Measurements from ENCODE around the gene ADGRF4.

Gene ADGRF4

DNA sequence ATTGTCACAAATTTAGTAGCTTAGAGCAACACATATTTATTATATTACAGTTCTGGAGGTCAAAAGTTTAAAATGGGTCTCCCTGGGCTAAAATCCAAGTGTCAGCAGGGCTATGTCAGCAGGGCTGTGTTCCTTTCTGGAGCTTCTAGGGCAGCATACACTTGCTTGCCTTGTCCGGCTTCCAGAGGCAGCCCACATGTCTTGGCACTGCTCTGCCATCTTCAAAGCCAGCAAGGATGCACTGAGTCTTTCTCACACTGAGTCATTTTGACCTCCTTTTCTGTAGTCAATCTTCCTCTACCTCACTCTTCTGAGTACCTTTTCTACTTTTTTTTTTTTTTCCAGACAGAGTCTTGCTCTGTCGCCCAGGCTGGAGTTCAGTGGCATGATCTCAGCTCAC is 39.0 kb downstream of the ADGRF4 start:
- TF ChIP-seq, protein P1, sequence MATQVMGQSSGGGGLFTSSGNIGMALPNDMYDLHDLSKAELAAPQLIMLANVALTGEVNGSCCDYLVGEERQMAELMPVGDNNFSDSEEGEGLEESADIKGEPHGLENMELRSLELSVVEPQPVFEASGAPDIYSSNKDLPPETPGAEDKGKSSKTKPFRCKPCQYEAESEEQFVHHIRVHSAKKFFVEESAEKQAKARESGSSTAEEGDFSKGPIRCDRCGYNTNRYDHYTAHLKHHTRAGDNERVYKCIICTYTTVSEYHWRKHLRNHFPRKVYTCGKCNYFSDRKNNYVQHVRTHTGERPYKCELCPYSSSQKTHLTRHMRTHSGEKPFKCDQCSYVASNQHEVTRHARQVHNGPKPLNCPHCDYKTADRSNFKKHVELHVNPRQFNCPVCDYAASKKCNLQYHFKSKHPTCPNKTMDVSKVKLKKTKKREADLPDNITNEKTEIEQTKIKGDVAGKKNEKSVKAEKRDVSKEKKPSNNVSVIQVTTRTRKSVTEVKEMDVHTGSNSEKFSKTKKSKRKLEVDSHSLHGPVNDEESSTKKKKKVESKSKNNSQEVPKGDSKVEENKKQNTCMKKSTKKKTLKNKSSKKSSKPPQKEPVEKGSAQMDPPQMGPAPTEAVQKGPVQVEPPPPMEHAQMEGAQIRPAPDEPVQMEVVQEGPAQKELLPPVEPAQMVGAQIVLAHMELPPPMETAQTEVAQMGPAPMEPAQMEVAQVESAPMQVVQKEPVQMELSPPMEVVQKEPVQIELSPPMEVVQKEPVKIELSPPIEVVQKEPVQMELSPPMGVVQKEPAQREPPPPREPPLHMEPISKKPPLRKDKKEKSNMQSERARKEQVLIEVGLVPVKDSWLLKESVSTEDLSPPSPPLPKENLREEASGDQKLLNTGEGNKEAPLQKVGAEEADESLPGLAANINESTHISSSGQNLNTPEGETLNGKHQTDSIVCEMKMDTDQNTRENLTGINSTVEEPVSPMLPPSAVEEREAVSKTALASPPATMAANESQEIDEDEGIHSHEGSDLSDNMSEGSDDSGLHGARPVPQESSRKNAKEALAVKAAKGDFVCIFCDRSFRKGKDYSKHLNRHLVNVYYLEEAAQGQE (IDR thresholded peaks at IDR 0.05; ENCODE audit: insufficient read depth in 1 of 2, low read depth in 2 of 2, low read length in 2 of 2) = no peak
- TF ChIP-seq TAF1 (IDR thresholded peaks at IDR 0.05; ENCODE audit: borderline replicate concordance, insufficient read depth, low read length) = no peak
- TF ChIP-seq POLR2AphosphoS5 (IDR thresholded peaks at IDR 0.05; ENCODE audit: low read depth, low read length) = no peak
- no peak for TF ChIP-seq FOXP2 (optimal IDR thresholded peaks at IDR 0.05; ENCODE audit: borderline replicate concordance, extremely low read depth, extremely low read length, insufficient read depth)
- no peak for TF ChIP-seq SIN3A (IDR thresholded peaks at IDR 0.05; ENCODE audit: borderline replicate concordance, insufficient read depth, low read length)

DNA sequence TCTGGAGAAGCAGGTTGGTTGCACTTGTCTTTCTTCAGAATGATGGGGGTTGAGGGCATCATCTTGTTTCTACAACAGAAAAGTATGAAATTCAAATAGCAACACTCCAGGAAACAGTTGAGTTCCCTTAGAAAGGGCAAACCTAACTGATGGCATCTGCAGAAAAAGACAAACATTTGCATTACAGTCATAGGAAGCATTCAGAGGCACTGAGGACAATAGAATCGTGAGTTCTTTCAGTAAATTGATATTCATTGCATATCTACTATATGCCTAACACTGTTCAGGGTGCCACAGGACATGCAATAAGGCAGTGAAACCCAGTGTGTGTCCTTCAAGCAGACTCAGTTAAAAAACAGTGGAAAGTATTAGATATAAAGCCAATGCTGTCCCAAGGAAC is 42.3 kb downstream of the ADGRF4 start:
- TF ChIP-seq TAF1 (IDR thresholded peaks at IDR 0.05; ENCODE audit: borderline replicate concordance, insufficient read depth, low read length) = no peak
- TF ChIP-seq SIN3A (IDR thresholded peaks at IDR 0.05; ENCODE audit: borderline replicate concordance, insufficient read depth, low read length) = no peak
- TF ChIP-seq FOXP2 (optimal IDR thresholded peaks at IDR 0.05; ENCODE audit: borderline replicate concordance, extremely low read depth, extremely low read length, insufficient read depth) = no peak
- TF ChIP-seq, protein P1 (IDR thresholded peaks at IDR 0.05; ENCODE audit: insufficient read depth in 1 of 2, low read depth in 2 of 2, low read length in 2 of 2) = no peak

DNA sequence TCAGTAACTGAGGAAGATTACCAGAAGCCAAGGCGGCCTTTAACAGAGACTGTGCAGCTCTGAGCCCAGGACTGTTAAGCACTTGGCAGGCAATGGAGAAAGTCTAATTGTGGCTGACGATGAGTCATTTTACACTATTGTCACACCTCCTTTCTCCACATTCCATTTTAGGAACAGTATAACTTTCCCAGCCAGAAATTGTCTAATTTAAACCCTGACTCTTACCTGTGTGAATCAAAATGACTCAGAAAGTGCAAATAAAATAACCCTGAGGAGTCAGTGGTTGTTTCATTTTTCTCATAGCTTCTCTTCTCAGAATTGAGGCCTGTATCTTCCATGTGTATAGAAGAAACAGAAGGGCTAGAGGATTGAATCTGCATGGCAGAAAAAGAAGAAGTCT is 43.4 kb downstream of the ADGRF4 start:
- TF ChIP-seq POLR2AphosphoS5 (IDR thresholded peaks at IDR 0.05; ENCODE audit: low read depth, low read length) (no peak), SIN3A (IDR thresholded peaks at IDR 0.05; ENCODE audit: borderline replicate concordance, insufficient read depth, low read length) (no peak), TAF1 (IDR thresholded peaks at IDR 0.05; ENCODE audit: borderline replicate concordance, insufficient read depth, low read length) (no peak), FOXP2 (optimal IDR thresholded peaks at IDR 0.05; ENCODE audit: borderline replicate concordance, extremely low read depth, extremely low read length, insufficient read depth) (no peak)
- TF ChIP-seq, protein P1 (IDR thresholded peaks at IDR 0.05; ENCODE audit: insufficient read depth in 1 of 2, low read depth in 2 of 2, low read length in 2 of 2) = no peak

DNA sequence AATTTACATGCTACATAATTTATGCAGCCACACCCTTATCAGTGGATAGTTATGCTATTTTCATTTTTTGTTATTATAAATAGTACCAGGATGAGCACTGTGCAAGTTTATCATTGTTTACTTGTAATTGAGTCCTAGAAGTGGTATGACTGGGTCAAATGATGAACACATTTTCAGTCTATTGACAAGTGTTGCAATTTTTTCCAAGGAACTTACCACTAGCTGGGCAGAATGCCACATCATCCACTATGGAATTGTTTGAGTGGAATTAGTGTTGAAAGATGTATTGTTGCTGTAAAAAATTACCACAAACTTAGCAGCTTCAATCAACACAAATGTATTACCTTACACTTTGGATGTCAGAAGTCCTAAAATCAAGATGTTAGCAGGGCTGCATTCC is 45.4 kb downstream of the ADGRF4 start:
- TF ChIP-seq TAF1 (IDR thresholded peaks at IDR 0.05; ENCODE audit: borderline replicate concordance, insufficient read depth, low read length) (no peak), POLR2AphosphoS5 (IDR thresholded peaks at IDR 0.05; ENCODE audit: low read depth, low read length) (no peak), FOXP2 (optimal IDR thresholded peaks at IDR 0.05; ENCODE audit: borderline replicate concordance, extremely low read depth, extremely low read length, insufficient read depth) (no peak), SIN3A (IDR thresholded peaks at IDR 0.05; ENCODE audit: borderline replicate concordance, insufficient read depth, low read length) (no peak)
- TF ChIP-seq, protein P1 (IDR thresholded peaks at IDR 0.05; ENCODE audit: insufficient read depth in 1 of 2, low read depth in 2 of 2, low read length in 2 of 2) = no peak

DNA sequence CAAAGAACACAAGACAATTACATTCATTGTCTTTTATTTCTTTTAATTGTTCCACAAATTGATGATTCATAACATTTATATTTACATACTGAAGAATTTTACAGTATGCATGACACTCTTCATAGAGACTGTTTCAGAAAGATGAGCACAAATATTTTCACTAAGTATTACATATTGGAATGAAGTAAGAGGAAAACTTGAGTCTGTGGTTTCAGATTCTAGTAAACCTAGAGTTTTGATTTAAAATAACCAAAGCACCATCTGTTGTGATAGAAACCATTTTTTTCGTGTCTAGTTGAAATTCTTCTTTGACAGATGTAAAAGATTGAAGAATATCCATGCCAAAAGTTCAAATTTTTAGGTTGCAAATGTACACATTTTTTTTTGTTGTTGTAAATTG is 51.4 kb downstream of the ADGRF4 start:
- TF ChIP-seq POLR2AphosphoS5 (IDR thresholded peaks at IDR 0.05; ENCODE audit: low read depth, low read length) (no peak), SIN3A (IDR thresholded peaks at IDR 0.05; ENCODE audit: borderline replicate concordance, insufficient read depth, low read length) (no peak), TAF1 (IDR thresholded peaks at IDR 0.05; ENCODE audit: borderline replicate concordance, insufficient read depth, low read length) (no peak), FOXP2 (optimal IDR thresholded peaks at IDR 0.05; ENCODE audit: borderline replicate concordance, extremely low read depth, extremely low read length, insufficient read depth) (no peak)
- TF ChIP-seq, protein P1 (IDR thresholded peaks at IDR 0.05; ENCODE audit: insufficient read depth in 1 of 2, low read depth in 2 of 2, low read length in 2 of 2) = no peak
